ENCODE measurements around the gene HOXD13.

The HOXD13 gene

DNA sequence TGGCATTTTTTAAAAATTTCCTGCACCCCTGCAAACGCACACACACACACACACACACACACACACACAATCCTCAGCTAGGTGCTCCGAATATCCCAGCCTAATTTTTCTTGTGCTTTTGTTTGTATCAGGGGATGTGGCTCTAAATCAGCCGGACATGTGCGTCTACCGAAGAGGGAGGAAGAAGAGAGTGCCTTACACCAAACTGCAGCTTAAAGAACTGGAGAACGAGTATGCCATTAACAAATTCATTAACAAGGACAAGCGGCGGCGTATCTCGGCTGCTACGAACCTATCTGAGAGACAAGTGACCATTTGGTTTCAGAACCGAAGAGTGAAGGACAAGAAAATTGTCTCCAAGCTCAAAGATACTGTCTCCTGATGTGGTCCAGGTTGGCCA is 1.8 kb downstream of the HOXD13 start:
- DNase-seq (ENCODE audit: low read depth): no peak

DNA sequence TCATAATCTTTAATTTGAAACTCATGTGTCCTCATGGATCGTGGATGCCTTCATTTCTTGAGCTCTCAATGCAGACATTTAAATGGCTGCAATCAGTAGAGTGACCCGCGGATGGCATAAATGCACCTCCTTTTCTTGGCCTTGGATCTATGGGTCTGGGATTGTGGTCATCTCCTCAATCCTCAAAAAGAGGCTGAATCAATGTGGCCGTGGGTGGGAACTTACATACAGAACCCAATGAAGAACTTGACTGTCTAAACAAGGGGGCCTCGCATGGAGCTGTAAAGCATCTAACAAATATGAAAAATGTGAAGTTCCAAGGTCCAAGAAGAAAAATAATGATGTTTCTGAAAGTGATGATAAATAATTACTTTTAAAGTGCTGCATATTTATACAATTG is 2.9 kb downstream of the HOXD13 start:
- DNase-seq (ENCODE audit: low read depth): no peak

DNA sequence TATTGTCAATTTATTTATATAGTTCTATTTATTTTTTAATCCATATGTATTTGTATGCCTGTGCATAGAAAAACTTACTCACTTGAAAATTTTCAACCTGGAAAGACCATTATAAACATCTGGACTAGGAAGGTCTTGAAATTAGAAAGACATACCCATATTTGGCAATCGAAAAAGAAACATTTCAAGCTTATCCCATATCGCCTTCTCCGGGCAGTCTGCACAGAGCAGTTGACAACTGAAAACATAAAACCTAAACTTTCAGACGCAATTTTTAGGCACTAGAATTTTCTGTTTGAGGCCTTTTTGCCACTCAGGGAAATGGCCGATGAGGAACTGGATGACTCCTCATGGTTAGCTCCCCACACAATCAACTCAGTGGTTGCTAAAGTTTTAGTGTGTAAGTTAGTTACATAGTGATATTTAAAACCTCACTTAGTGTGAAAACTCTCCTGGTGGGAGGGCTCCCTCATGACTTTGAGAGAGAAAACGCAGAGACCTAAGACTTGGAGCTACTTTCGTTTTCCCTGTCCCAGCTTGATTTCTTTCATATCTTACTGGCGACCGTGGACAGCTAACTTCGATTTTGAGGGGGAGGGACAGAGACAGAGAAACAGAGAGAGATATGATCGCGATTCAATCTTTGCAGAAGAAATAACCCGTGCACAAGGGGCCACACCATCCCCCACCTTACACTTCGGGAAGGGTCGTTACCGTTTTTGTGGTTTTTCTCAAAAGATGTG is 3.9 kb downstream of the HOXD13 start:
- DNase-seq (ENCODE audit: low read depth): no peak

DNA sequence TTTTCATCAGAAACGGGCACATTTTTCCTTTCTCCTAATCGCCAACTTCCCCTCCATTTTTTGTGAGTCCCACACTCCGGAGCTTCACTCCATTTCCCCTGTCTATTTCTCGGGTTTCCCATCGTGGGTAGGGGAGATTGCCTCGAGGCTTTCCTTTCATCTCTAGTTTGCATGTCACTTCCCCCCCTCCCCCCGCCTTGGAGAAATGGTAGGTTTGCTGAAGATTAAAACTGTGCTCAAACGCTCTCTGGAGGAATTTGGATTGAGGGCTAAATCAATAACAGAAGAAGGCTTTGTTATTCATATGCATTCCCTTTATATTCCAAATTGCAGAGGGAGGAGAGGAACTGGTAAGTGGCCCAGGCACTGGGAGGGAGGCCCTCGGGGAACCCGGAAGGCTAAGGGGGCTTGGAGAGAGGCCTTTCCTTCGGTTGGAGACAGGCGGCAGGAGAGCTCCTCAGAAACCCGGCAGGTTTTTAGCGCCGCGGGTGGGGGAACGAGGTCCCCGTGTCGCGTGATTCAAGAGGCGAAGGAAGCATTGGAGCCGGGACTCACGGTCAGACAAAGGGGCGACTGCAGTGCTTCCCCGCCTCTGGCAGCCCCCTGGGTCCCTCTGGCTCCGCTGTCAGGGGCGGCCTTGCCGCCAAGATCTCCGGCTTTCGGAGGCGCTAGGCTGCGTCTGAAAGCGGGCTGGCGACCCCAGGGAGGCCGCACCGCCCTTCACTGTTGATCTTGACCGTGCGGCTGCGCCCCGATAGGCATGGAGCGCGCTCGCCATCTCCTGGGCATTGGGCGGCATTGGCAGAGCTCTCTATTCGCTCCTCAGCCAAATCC is 4.7 kb downstream of the HOXD13 start:
- DNase-seq (ENCODE audit: low read depth): peak; percentile 35

DNA sequence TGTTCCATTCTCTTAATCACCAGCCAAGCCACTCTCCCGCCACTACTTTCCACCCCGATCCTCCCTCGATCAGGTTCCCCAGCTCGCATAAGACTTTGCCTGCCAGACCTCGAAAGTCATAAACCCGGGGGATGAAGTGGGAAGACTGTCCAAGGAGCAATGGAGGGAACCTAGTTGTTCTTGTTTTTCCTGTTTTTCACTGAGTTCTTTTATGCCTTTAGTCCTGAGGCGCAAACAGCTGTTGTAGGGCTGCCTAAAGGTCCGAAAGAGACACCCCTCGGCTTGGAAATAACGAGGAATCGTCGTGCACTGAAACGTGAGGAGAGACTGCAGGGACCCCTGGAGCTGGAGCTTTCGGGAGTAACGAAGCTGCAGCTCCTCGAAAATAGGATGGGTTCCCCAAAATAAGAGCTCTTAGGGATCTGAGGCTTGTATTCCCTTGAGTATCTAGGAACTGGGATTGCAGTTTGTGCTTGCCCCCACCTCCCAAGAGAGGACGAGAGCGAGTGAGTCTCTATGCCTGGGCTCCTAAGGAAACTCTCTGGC is 5.4 kb downstream of the HOXD13 start:
- no peak for DNase-seq (ENCODE audit: low read depth)

DNA sequence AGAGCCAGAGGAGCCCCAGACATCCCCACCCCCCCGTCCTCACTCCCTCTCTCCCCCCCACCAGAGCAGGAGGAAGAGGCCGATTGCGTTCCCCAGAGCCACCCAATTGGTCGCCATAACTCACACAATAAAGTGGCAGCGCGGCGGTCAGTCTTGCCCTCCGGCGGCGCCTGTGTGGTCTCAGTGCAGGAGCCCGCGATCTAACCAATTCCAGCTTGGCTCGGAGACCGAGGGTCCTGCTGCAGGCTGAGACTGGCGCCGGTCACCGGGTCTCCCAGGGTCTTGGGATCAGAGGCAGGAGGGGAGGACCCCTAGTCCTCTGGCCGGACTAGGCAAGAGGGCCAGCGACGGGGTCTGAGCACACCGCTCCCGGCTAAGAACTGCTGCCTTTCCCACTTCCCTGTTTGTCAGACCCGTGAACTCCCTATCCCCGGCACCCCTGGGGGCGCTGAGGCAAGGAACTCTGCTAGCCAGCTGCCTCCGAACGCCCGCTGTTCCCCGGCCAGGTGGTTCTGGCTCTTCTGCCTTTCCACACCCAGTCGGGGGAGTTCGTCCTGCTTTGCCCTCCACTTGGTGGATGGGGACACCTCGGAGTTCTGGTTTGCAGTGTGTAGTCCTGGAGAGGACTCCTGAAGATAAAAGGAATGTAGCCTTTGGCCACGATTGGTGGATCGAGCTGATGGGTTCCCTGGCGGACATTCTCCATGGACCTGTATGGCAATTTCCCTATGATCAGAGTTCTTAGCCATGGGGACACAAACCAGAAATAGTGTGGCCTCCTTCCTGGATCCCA is 6.0 kb downstream of the HOXD13 start:
- no peak for DNase-seq (ENCODE audit: low read depth)

DNA sequence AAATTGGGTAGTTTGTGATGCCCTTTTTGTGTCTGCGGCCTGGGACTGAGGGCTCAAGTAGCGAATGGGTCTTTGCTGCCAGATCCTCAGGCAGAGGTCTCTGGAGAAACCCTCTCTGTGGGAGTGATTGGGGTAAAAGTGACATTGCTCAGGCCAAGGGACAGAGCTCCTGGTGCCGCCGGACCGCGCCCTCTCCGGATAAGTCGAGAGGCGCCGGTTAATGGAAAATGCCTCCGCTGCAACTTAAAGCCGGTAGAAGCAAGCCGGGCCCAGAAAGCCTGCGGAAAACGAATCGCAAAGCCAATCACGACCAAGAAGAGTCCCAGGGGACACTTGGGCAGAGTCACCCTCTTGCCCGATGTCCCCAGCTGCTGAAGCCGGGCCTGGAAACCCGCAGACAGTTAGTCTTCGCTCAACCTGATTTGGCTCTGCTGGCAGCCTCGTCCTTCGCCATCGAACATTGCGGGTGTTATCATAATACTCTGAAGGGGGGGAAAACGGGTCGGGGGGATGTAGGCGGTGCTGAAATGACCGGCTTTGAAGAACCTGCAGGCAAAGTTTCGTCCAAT is 6.7 kb downstream of the HOXD13 start:
- no peak for DNase-seq (ENCODE audit: low read depth)

DNA sequence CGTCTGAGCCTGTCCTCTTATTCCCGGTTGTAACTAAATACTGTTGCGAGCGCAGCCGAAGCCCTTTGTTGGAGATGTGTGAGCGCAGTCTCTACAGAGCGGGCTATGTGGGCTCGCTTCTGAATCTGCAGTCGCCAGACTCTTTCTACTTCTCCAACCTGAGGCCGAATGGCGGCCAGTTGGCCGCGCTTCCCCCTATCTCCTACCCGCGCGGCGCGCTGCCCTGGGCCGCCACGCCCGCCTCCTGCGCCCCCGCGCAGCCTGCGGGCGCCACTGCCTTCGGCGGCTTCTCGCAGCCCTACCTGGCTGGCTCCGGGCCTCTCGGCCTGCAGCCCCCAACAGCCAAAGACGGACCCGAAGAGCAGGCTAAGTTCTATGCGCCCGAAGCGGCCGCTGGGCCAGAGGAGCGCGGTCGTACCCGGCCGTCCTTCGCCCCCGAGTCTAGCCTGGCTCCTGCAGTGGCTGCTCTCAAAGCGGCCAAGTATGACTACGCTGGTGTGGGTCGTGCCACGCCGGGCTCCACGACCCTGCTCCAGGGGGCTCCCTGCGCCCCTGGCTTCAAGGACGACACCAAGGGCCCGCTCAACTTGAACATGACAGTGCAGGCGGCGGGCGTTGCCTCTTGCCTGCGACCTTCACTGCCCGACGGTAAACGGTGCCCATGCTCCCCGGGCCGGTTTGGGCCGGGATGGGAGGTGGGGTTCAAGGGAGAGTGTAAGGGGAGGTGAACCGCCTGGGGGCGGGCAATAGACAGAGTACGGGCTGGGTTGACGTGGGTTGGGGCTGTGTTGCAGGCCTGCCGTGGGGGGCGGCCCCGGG is 7.4 kb downstream of the HOXD13 start, which contains the start of gene HOXD12:
Gene HOXD12 (plus strand): TSS at position 68 of the 819 bp plus-strand sequence. CDS start 7 bp downstream, at position 75.
- DNase-seq (ENCODE audit: low read depth): no peak

DNA sequence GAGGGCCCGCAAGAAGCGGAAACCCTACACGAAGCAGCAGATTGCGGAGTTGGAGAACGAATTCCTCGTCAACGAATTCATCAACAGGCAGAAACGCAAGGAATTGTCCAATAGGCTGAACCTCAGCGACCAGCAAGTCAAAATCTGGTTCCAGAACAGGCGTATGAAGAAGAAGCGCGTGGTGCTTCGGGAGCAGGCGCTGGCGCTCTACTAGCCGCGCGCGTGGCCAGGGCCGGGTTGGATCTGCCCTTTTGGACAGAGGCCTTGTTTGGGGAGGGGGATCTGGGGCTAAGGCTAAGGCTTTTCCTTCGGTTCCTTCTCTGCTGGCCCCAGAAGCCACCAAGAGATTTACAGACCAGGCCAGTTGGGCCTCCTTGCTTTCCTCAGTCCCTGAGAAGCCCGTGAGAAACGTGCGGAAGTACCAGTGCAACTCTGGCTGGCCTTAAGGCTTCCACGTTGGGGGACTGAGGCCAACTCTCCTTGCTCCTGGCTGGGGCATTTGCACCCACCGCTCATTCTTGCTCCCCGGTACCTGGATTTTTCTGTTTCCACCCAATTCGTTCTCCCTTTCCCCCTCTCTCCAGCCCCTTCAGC is 8.1 kb downstream of the HOXD13 start:
- no peak for DNase-seq (ENCODE audit: low read depth)

DNA sequence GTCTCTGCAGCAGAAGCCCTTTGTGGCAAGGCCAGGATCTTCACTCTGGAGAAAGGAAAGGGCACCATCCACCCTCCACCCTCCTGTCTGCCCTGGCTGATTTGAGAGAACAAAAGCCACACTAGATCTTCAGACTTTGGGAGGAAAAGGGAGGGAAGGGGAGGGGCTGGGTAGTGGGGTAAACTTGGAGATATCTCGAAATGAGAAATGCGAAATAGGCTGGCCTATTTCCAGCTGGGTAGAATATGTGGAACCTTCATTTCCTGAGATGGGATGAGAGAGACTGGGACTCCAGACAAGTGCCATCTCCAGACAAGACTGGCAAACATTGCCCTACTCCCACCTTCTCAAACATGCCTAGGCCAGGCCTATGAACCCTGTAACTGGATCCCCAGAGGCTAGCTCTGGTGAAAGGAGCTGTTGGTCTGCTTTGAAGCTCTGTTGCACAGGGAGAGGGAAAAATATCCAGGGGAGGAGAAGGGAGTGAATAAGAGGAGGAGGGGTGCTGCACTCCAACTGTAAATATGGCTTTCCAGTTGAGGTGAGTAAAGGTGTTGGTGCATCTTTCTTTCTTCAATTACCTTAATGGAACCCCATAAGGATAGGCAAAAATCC is 8.8 kb downstream of the HOXD13 start:
- no peak for DNase-seq (ENCODE audit: low read depth)

DNA sequence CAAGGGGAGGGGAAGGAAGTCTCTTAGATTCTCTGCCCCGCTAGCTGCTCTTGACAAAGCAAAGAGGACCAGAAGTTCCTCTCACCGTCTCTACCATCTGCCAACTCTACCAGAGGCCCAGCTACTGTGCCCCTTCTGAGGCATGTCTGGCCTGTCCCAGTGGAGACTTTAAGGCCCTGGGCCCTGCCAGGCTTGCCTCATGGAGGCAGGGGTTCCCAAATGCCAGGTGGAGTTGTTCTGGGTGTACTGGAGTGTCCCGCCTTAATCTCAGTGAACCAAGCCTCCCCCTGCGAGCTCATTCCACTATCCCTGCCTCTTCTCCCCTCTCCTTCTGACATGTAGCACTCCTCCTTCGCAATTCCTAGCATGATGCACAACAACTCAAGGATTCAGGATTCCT is 9.3 kb downstream of the HOXD13 start:
- DNase-seq (ENCODE audit: low read depth): no peak

DNA sequence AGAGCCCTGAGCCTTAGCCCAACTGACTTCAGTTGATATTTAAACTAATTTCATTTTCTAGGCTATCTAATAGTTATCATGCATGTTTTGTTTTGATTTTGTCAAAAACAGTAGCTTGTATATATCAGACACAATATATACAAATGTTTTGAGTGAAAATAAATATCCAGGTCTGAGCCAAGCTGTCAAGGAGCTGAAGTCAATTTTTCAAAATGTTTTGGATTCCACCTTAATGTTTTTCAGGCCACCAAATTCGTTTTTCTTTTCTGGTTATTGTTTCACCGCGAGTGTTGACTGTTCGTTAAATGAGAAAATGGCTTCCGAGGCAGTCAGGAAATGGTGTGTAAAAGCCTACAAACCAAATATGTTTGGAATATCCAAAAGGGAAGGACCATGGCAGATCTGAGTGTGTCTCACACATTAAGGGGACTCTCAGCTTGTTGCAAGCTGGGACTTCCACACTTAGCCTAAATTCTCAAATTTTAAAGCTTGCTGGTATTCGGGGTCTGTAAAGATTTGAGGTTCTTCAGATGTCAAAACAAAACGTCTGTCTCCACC is 9.9 kb downstream of the HOXD13 start:
- DNase-seq (ENCODE audit: low read depth): no peak

DNA sequence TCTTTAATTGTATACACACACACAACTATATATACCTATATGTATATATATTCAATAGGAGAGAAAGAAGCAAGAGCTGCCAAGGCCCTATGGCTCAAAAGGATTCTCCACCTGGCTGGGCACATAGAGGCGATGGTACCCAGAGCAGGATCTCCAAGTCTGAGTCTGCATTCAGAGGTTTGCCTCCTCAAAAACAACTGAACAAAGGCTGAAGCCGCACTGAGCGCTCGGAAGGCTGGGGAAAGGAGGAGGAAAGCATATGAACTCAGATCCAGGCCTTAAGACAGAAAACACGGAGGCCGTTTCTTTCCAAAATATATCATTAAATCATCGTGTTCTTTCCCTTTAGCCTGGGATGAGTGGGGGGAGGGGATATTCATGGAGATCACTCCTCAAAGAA is 10.7 kb downstream of the HOXD13 start:
- no peak for DNase-seq (ENCODE audit: low read depth)

DNA sequence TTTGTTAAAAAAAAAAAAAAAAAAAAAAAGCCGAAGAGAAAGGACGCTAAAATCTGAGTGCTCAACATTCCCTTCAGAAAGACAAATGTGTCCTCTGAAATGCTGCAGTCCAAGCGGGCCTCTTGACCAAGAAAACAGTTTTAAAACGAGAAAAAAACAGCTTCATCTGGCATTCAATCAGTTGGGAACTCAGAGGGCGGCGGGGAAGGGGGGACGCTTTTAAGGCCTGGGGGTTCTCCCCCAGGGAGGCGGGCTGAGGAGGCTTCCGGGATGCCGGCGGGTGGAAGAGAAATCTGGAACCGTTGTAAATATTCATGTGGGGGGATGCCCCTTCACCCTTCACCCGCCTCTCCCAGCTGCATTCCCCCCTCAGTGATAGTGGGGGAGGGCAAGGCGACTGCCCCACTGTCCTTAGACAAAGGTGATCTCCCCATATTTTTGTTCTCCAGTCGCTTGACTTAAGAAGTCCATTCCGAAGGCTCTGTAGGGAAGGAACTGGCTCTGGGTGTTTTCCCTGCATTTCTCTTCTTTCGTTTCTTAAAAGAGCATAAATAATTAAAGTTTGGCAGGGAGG is 11.3 kb downstream of the HOXD13 start:
- DNase-seq (ENCODE audit: low read depth): no peak

DNA sequence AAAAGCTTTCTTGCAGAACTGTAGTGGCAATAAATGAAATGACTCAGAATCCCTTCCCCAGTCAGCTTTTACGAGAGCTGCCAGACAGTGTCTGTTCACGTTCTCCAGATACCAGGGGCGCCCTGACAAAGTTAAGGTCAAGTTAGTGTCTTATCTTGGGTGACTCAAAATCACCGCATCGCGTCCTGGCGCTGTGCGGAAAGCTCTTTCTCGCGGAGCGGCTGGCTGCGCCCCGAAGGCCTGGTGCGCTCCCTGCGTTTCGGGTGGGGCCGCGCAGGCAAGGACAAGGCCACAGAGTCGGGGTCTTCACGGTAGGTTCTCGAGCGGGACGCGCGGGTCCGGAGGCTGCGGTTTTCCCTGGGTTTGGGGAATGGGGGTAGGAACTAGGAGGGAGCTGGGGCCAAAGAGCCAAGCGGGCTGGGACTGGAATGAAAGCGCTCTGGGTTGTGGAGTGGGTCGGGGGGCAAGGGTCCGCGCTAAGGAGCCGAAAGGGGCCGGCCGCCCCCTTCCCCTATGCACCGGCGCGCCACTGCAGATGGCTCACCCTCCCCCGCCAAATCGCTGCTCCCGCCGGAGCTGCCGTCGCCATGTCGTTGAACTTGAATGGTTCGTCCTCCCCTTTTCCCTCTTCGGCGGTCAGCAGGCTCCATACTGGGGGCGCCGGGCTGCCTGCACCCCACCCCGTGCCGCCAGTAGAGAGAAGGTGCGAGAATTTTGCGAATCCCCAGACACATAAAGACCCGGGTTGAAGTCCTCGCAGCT is 12.0 kb downstream of the HOXD13 start:
- DNase-seq (ENCODE audit: low read depth): no peak

DNA sequence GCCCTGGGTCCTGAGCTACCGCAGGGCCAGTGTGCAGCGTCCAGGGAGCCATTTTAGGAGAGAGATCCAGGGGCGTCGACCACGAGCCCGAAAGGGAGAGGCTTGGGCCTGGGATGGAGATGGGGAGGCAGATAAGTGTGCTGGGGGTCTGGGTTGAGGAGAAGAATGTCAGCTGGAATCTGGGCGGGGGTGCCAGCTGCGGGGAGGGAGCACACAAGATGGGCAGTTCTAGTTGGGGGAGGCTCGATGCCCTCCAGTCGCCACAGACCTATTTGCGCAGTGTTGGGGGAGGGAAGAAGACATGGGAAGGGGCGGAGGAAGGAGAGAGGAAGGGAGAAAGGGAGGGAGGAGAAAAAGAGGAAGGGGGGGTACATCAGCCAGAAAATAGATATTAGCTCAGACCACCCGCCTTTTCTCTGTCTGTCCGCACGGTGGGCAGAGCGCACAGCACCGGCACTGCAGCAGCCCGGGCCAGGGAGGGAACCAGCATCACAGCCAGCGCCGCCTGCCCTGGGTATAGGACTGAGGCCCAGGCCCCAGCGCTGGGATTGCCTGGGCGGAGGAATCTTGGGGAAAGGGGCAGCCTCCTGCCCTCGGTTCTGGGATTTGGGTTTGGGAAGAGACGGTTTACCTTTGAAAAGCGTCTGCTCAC is 12.7 kb downstream of the HOXD13 start:
- DNase-seq (ENCODE audit: low read depth): no peak

DNA sequence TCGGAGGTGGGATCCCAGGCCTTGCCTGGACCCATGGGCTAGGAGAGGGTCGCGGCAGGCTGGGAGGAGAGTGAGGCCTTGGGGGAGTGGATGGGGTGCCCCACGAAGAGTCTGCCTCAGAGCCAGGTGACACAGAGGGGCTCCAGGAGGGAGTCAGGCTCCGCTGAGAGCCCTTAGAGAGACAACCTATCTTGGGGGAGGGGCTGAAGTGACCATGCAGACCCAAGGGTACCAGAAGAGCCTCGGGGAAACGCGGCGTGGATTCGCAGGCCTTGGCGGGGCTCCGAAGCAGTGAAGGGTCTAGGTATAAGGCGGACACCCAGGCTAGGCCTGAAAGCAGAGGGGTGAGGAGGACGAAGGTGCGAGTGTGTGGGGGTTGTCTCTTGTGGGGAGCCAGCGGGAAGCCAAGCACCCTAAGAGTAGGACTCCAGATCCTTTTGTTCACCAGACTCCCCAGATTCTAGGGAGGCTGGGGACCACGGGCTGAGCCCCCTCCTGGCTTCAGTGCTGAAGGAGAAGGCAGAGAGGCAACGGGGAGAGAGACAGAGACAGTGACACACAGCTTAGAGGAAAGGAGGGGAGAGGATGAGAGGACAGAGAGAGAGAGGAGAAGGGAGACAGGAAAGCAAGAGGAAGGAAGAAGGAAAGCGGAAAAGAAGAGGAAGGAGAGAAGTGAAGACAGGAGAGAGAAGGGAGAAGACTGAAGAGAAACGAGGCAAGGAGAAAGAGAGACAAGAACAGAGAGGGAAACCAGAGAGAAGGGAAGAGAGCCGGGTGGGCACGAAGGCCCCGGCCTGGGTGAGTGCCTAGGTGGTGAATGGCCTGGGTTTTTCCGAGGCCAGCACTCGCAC is 13.4 kb downstream of the HOXD13 start:
- DNase-seq (ENCODE audit: low read depth): no peak
